PC-3 (cell line): ENCODE measurements around the gene KANK2. TPM values are rescaled to one million over a fixed set of nuclear protein-coding genes. Genes with fewer than 3 reads are reported as not detected.

ENCODE experiments used
- ATAC-seq: fragments of 200-7000 bp; cut with Tn5 transposase; 2 replicates; pipeline ENCODE4 v1.9.1; 2020; ENCODE audit warnings: mild to moderate bottlenecking, moderate library complexity
- BruUV-seq: library from RNA; stranded (reverse); fragments of 400-500 nt; replicated peaks from 2 replicates; lab custom pipeline; 2021; lab: Mats Ljungman, UMichigan
- CTCF ChIA-PET: fragments of 300-600 bp; sonication (Branson Sonifier 250); formaldehyde crosslinking; loops from one replicate; lab custom pipeline; 2022; ENCODE audit warnings: antibody characterized with exemption; lab: Charles Lee
- POLR2A ChIA-PET: fragments of 300-600 bp; sonication (Branson Sonifier 250); formaldehyde crosslinking; loops from one replicate; lab custom pipeline; 2022; ENCODE audit warnings: antibody characterized with exemption; ENCODE audit not compliant: unreplicated experiment; lab: Charles Lee
- DNase-seq: peaks from one replicate; pipeline ENCODE4 v3.0.0-alpha.2; 2015
- H2AFZ ChIP-seq: fragments of 300-600 bp; sonication (generic); 2 replicates; pipeline ENCODE4 v1.6.0; 2016; ENCODE audit warnings: antibody characterized with exemption, low read length
- H3F3A ChIP-seq: fragments of 300-600 bp; sonication (generic); one replicate; pipeline ENCODE4 v1.6.0; 2017; ENCODE audit warnings: antibody characterized with exemption, low read length, control low read depth, mild to moderate bottlenecking; ENCODE audit not compliant: unreplicated experiment
- H3K27ac ChIP-seq: fragments of 300-600 bp; sonication (generic); 2 replicates; pipeline ENCODE4 v1.5.1; 2016; ENCODE audit warnings: mild to moderate bottlenecking, low read length
- H3K27me3 ChIP-seq: fragments of 300-600 bp; sonication (generic); 2 replicates; pipeline ENCODE4 v1.6.1; 2016; ENCODE audit warnings: low read length, mixed read lengths
- H3K36me3 ChIP-seq: fragments of 300-600 bp; sonication (generic); 2 replicates; pipeline ENCODE4 v1.6.1; 2016; ENCODE audit warnings: low read depth, mixed run types, low read length, mixed read lengths
- H3K4me1 ChIP-seq: fragments of 300-600 bp; sonication (generic); 2 replicates; pipeline ENCODE4 v1.5.1; 2016; ENCODE audit warnings: low read length; ENCODE audit not compliant: insufficient read depth
- H3K4me2 ChIP-seq: fragments of 300-600 bp; sonication (generic); 2 replicates; pipeline ENCODE4 v1.6.0; 2016; ENCODE audit warnings: low read length
- H3K4me3 ChIP-seq: fragments of 300-600 bp; sonication (generic); 2 replicates; pipeline ENCODE4 v1.5.1; 2016; ENCODE audit warnings: mild to moderate bottlenecking, low read length, mixed read lengths
- H3K79me2 ChIP-seq: fragments of 300-600 bp; sonication (generic); 2 replicates; pipeline ENCODE4 v1.6.1; 2017; ENCODE audit warnings: low read length, mixed read lengths
- H3K9ac ChIP-seq: fragments of 300-600 bp; sonication (generic); 2 replicates; pipeline ENCODE4 v1.6.0; 2016; ENCODE audit warnings: mild to moderate bottlenecking, low read length
- H3K9me2 ChIP-seq: fragments of 300-600 bp; sonication (generic); replicated peaks from 2 replicates; pipeline ENCODE4 v1.6.1; 2016; ENCODE audit warnings: mixed run types, low read length, mixed read lengths
- H3K9me3 ChIP-seq: fragments of 300-600 bp; sonication (generic); 2 replicates; pipeline ENCODE4 v1.6.1; 2016; ENCODE audit warnings: low read length, mixed read lengths
- H4K20me1 ChIP-seq: fragments of 300-600 bp; sonication (generic); 2 replicates; pipeline ENCODE4 v1.6.1; 2016; ENCODE audit warnings: low read length, mixed read lengths
- EZH2 ChIP-seq: fragments of 300-600 bp; sonication (generic); IDR thresholded peaks from one replicate; pipeline ENCODE4 v1.6.1; 2017; ENCODE audit warnings: antibody characterized with exemption, mild to moderate bottlenecking, low read length; ENCODE audit not compliant: unreplicated experiment
- EZH2phosphoT487 ChIP-seq: fragments of 300-600 bp; sonication (generic); IDR thresholded peaks from 2 replicates; pipeline ENCODE4 v1.6.1; 2018; ENCODE audit warnings: mild to moderate bottlenecking, antibody characterized with exemption, low read length, borderline replicate concordance
- intact Hi-C: fragments of 100-400 bp; cut with micrococcal nuclease; formaldehyde crosslinking; loops from 2 replicates; pipeline ENCODE4 v1.9.0; 2023
- total RNA-seq: library from RNA; depleted of rRNA; stranded (reverse); fragments of >200 nt; gene quantifications from 2 replicates; pipeline ENCODE4 v1.2.3, GENCODE V29; 2014
- TF ChIP-seq, protein P1 (sequence below): fragments of 300-600 bp; sonication (generic); conservative IDR thresholded peaks from 2 replicates; pipeline ENCODE4 v1.5.1; 2017; ENCODE audit warnings: antibody characterized with exemption, low read depth, mild to moderate bottlenecking, low read length

Gene KANK2
- total RNA-seq, 1 experiment from 2014 or later = 98.4 TPM

DNA sequence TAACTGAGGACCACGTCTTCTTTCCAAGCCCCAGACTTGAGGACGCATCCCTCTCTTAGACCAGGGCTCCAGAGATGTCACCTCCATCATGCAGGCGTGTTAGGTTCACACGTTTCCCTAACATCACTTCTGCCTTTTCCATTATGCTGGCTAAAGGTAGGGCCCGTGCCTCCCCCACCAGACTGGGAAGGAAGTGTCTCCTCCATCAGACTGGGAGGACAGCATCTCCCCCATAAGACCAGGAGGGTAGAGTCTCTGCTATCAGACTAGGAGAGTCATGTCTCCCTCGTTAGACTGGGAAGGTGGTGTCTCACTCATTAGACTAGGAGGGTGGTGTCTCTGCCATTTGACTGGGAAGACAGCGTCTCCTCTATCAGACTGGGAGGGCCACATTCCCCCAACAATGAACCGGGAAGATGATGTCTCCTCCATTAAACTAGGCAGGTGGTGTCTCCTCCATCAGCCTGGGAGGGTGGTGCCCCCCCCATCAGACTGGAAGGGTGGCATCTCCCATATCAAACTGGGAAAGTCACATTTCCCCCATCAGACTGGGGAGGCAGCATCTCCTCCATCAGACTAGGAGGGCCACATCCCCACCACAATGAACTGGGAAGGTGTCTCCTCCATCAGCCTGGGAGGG is 23.7 kb downstream of the KANK2 start:
- intact Hi-C loops = no loop called here
- POLR2A ChIA-PET = no interaction called here

DNA sequence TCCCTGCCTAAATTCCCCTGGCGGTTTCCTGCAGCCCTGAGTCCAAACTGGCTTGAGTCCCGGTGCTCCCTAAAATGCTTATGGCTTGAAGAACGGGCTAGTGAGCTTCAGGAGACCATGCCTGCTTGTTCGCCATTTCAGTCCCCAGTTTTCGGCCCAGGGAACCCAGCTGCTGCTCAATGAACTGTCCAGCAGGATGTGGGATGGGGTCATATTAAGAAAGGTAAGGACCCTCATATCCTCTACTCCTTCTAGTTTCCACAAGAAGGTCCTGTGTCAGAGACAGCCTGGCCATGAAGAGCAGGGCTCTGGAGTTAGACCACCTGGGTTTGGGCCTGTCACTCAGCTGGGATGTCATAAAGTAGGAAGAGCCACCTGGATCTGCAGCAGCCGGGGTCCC is 24.8 kb downstream of the KANK2 start:
- Histone ChIP-seq H3K9me2 (no peaks in the 10 kb centered on the region), H3K9ac (no peak overlapping the region), H3K79me2 (no peaks in the 10 kb centered on the region), H3K9me3 (no peaks in the 10 kb centered on the region), H3K27me3 (no peaks in the 10 kb centered on the region), H3K4me3 (no peak overlapping the region), H3K4me2 (no peak overlapping the region), H3K27ac (no peak overlapping the region), H3K36me3 (peaks cover 32% of the 10 kb centered on the region), H4K20me1 (no peaks in the 10 kb centered on the region), H2AFZ (no peak overlapping the region), H3F3A (peaks cover 7% of the 10 kb centered on the region), H3K4me1 (peaks cover 18% of the 10 kb centered on the region)
- BruUV-seq = no TSS peak
- ChIA-PET POLR2A (no interaction called here), CTCF (no interaction called here)
- DNase-seq (no peak), ATAC-seq (no peak)
- TF ChIP-seq EZH2 = no peak
- TF ChIP-seq, protein P1, sequence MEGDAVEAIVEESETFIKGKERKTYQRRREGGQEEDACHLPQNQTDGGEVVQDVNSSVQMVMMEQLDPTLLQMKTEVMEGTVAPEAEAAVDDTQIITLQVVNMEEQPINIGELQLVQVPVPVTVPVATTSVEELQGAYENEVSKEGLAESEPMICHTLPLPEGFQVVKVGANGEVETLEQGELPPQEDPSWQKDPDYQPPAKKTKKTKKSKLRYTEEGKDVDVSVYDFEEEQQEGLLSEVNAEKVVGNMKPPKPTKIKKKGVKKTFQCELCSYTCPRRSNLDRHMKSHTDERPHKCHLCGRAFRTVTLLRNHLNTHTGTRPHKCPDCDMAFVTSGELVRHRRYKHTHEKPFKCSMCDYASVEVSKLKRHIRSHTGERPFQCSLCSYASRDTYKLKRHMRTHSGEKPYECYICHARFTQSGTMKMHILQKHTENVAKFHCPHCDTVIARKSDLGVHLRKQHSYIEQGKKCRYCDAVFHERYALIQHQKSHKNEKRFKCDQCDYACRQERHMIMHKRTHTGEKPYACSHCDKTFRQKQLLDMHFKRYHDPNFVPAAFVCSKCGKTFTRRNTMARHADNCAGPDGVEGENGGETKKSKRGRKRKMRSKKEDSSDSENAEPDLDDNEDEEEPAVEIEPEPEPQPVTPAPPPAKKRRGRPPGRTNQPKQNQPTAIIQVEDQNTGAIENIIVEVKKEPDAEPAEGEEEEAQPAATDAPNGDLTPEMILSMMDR = no peak
- no peak for TF ChIP-seq EZH2phosphoT487
- intact Hi-C loops = no loop called here

More for the DNA sequence above, 23.7 kb downstream of the KANK2 start:
- H3K36me3 ChIP-seq = peaks cover 32% of the 10 kb centered on the region
- H3K4me3 ChIP-seq = no peak overlapping the region
- TF ChIP-seq EZH2 (no peak), EZH2phosphoT487 (no peak)
- TF ChIP-seq, protein P1 = no peak
- no peak overlapping the region for H3K9ac ChIP-seq
- H3K4me2 ChIP-seq = no peak overlapping the region
- ATAC-seq = no peak
- no peaks in the 10 kb centered on the region for H3K27me3 ChIP-seq
- no peak overlapping the region for H3K27ac ChIP-seq
- no peak overlapping the region for H2AFZ ChIP-seq
- H3F3A ChIP-seq = no peaks in the 10 kb centered on the region
- H3K4me1 ChIP-seq = peaks cover 12% of the 10 kb centered on the region
- H3K9me2 ChIP-seq = no peaks in the 10 kb centered on the region
- DNase-seq = no peak
- no peaks in the 10 kb centered on the region for H3K9me3 ChIP-seq
- no TSS peak for BruUV-seq
- CTCF ChIA-PET = no interaction called here
- no peaks in the 10 kb centered on the region for H3K79me2 ChIP-seq
- H4K20me1 ChIP-seq = no peaks in the 10 kb centered on the region

DNA sequence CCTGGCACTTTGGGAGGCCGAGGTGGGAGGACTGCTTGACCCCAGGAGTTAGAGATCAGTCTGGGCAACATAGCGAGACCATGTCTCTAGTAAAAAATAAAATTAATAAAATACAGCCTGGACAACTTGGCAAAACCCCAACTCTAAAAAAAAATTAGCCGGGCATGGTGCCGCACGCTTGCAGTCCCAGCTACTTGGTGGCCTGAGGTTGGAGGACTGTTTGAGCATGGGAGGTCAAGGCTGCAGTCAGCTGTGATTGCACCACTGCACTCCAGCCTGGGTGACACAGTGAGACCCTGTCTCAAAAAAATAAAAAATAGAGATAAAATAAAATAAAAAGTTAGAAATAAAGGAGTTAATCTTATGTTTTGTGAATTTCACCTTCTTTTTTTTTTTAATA is 26.2 kb downstream of the KANK2 start:
- DNase-seq (no peak), ATAC-seq (no peak)
- TF ChIP-seq EZH2phosphoT487 = no peak
- TF ChIP-seq, protein P1 = no peak
- no peak for TF ChIP-seq EZH2
- Histone ChIP-seq H4K20me1 (no peaks in the 10 kb centered on the region), H3K27ac (no peak overlapping the region), H3K4me1 (peaks cover 18% of the 10 kb centered on the region), H3K9me2 (no peaks in the 10 kb centered on the region), H3K9ac (no peak overlapping the region), H3K36me3 (peaks cover 37% of the 10 kb centered on the region), H3K27me3 (no peaks in the 10 kb centered on the region), H2AFZ (no peak overlapping the region), H3F3A (peaks cover 7% of the 10 kb centered on the region), H3K4me3 (no peak overlapping the region), H3K4me2 (no peak overlapping the region), H3K9me3 (no peaks in the 10 kb centered on the region), H3K79me2 (no peaks in the 10 kb centered on the region)
- ChIA-PET CTCF (no interaction called here), POLR2A (no interaction called here)
- BruUV-seq = no TSS peak
- intact Hi-C loops = no loop called here
